Mesendoderm (in vitro differentiated cells): Measurements from ENCODE around the gene ELOA.

Source experiments
- DNase-seq: peaks from one replicate; pipeline ENCODE4 v3.0.0; 2013
- H2AK5ac ChIP-seq: 2 replicates; pipeline ENCODE4 v1.6.1; 2013; ENCODE audit warnings: low read length, inconsistent platforms
- H2BK120ac ChIP-seq: 2 replicates; pipeline ENCODE4 v1.6.1; 2013; ENCODE audit warnings: low read depth, mild to moderate bottlenecking, low read length, moderate library complexity, mixed read lengths
- H2BK15ac ChIP-seq: replicated peaks from 2 replicates; pipeline ENCODE4 v1.6.1; 2013; ENCODE audit warnings: low read depth, mild to moderate bottlenecking, moderate library complexity
- H2BK5ac ChIP-seq: 2 replicates; pipeline ENCODE4 v1.6.1; 2013; ENCODE audit warnings: low read length, inconsistent platforms
- H3K18ac ChIP-seq: 2 replicates; pipeline ENCODE4 v1.6.1; 2013; ENCODE audit warnings: mild to moderate bottlenecking, low read length, mixed read lengths
- H3K23ac ChIP-seq: one replicate; pipeline ENCODE4 v1.6.1; 2013; ENCODE audit warnings: low read length
- H3K27ac ChIP-seq: 2 replicates; pipeline ENCODE4 v1.5.1; 2013; ENCODE audit warnings: low read depth, mild to moderate bottlenecking, inconsistent platforms, low read length, moderate library complexity
- H3K27me3 ChIP-seq: 2 replicates; pipeline ENCODE4 v1.6.1; 2013; ENCODE audit warnings: low read length, control low read depth, mild to moderate bottlenecking, inconsistent platforms; ENCODE audit not compliant: insufficient read depth, poor library complexity
- H3K36me3 ChIP-seq: 2 replicates; pipeline ENCODE4 v1.6.1; 2013; ENCODE audit warnings: low read length, inconsistent platforms; ENCODE audit not compliant: control insufficient read depth, insufficient read depth
- H3K4ac ChIP-seq: one replicate; pipeline ENCODE4 v1.6.1; 2013; ENCODE audit warnings: low read depth, mild to moderate bottlenecking, low read length, moderate library complexity
- H3K4me1 ChIP-seq: 2 replicates; pipeline ENCODE4 v1.6.1; 2013; ENCODE audit warnings: low read depth, low read length, inconsistent platforms; ENCODE audit not compliant: control insufficient read depth
- H3K4me2 ChIP-seq: 2 replicates; pipeline ENCODE4 v1.6.1; 2013; ENCODE audit warnings: low read length
- H3K4me3 ChIP-seq: 2 replicates; pipeline ENCODE4 v1.5.1; 2013; ENCODE audit warnings: mild to moderate bottlenecking, low read length
- H3K56ac ChIP-seq: one replicate; pipeline ENCODE4 v1.6.1; 2013; ENCODE audit warnings: low read length
- H3K79me1 ChIP-seq: 2 replicates; pipeline ENCODE4 v1.6.1; 2013; ENCODE audit warnings: low read length, inconsistent platforms
- H3K79me2 ChIP-seq: 2 replicates; pipeline ENCODE4 v1.6.1; 2013; ENCODE audit warnings: mild to moderate bottlenecking, low read length; ENCODE audit not compliant: control insufficient read depth, insufficient read depth
- H3K9ac ChIP-seq: 2 replicates; pipeline ENCODE4 v1.6.1; 2013; ENCODE audit warnings: low read length, inconsistent platforms
- H4K5ac ChIP-seq: one replicate; pipeline ENCODE4 v1.6.1; 2013; ENCODE audit warnings: low read length
- H4K8ac ChIP-seq: one replicate; pipeline ENCODE4 v1.6.1; 2013; ENCODE audit warnings: low read depth, mild to moderate bottlenecking, control low read depth, low read length, moderate library complexity
- WGBS: extraction: QIAGEN DNeasy Blood & Tissue Kit; methylation state at CpG from one replicate; pipeline ENCODE4 v1.1.7; 2013; ENCODE audit warnings: low lambda C conversion rate, missing lambda C conversion rate; ENCODE audit not compliant: insufficient coverage; ENCODE audit errors: extremely low coverage; 5-methylcytosine and 5-hydroxymethylcytosine counted together

The ELOA gene

GRCh38 chr1:23751815-23752200 is 8.5 kb downstream of the ELOA start:
- H3K23ac ChIP-seq = no peak overlapping the region
- no CpG with 5 or more reads among the region's 4 CpGs for WGBS
- no peak overlapping the region for H2BK15ac ChIP-seq
- no peak overlapping the region for H4K5ac ChIP-seq
- no peak overlapping the region for H3K4me3 ChIP-seq
- no peak overlapping the region for H3K9ac ChIP-seq
- H3K4me2 ChIP-seq = no peak overlapping the region
- H3K18ac ChIP-seq = no peak overlapping the region
- H4K8ac ChIP-seq = no peak overlapping the region
- H3K36me3 ChIP-seq = peaks cover 29% of the 10 kb centered on the region
- H3K56ac ChIP-seq = no peak overlapping the region
- H2BK5ac ChIP-seq = no peak overlapping the region
- H3K27ac ChIP-seq = no peak overlapping the region
- H3K79me2 ChIP-seq = peaks cover 19% of the 10 kb centered on the region
- H3K27me3 ChIP-seq = no peaks in the 10 kb centered on the region
- H3K79me1 ChIP-seq = peaks cover 16% of the 10 kb centered on the region
- no peaks in the 10 kb centered on the region for H3K4me1 ChIP-seq
- no peak overlapping the region for H2AK5ac ChIP-seq
- H2BK120ac ChIP-seq = no peak overlapping the region
- no peak overlapping the region for H3K4ac ChIP-seq
- DNase-seq = no peak

- H3K18ac ChIP-seq = no peak overlapping the region
- H3K27me3 ChIP-seq = no peaks in the 10 kb centered on the region
- no peak overlapping the region for H3K4me3 ChIP-seq
- no peak overlapping the region for H3K23ac ChIP-seq
- H4K5ac ChIP-seq = no peak overlapping the region
- H2BK120ac ChIP-seq = no peak overlapping the region
- H3K4me2 ChIP-seq = no peak overlapping the region
- no peak overlapping the region for H3K27ac ChIP-seq
- H2BK15ac ChIP-seq = no peak overlapping the region
- no peak overlapping the region for H2AK5ac ChIP-seq
- H3K9ac ChIP-seq = no peak overlapping the region
- WGBS = no CpG with 5 or more reads among the region's 1 CpG
- H3K36me3 ChIP-seq = peaks cover 33% of the 10 kb centered on the region
- no peak for DNase-seq
- H3K79me2 ChIP-seq = peaks cover 9% of the 10 kb centered on the region
- H4K8ac ChIP-seq = no peak overlapping the region
- H3K56ac ChIP-seq = no peak overlapping the region
- H2BK5ac ChIP-seq = no peak overlapping the region
- H3K4ac ChIP-seq = no peak overlapping the region
- H3K79me1 ChIP-seq = peaks cover 10% of the 10 kb centered on the region
- H3K4me1 ChIP-seq = no peaks in the 10 kb centered on the region
Observed at GRCh38 chr1:23752909-23753308, 9.6 kb downstream of the ELOA start.

GRCh38 chr1:23756676-23757075 is 13.4 kb downstream of the ELOA start:
- no peak overlapping the region for H2BK15ac ChIP-seq
- H3K4me3 ChIP-seq = no peak overlapping the region
- no peaks in the 10 kb centered on the region for H3K27me3 ChIP-seq
- no peak overlapping the region for H3K9ac ChIP-seq
- no peak overlapping the region for H4K8ac ChIP-seq
- WGBS = no CpG with 5 or more reads among the region's 3 CpGs
- H3K23ac ChIP-seq = no peak overlapping the region
- H3K79me1 ChIP-seq = peaks cover 6% of the 10 kb centered on the region
- no peak overlapping the region for H3K4me2 ChIP-seq
- H3K79me2 ChIP-seq = no peaks in the 10 kb centered on the region
- no peak for DNase-seq
- H3K18ac ChIP-seq = no peak overlapping the region
- H4K5ac ChIP-seq = no peak overlapping the region
- no peak overlapping the region for H2BK5ac ChIP-seq
- H2AK5ac ChIP-seq = no peak overlapping the region
- H2BK120ac ChIP-seq = no peak overlapping the region
- H3K4ac ChIP-seq = no peak overlapping the region
- H3K56ac ChIP-seq = no peak overlapping the region
- H3K36me3 ChIP-seq = peaks cover 43% of the 10 kb centered on the region
- no peaks in the 10 kb centered on the region for H3K4me1 ChIP-seq
- no peak overlapping the region for H3K27ac ChIP-seq

GRCh38 chr1:23757812-23758211 is 14.5 kb downstream of the ELOA start:
- no peak overlapping the region for H3K4me2 ChIP-seq
- no peak overlapping the region for H2BK5ac ChIP-seq
- H3K36me3 ChIP-seq = peaks cover 41% of the 10 kb centered on the region
- H4K5ac ChIP-seq = no peak overlapping the region
- no peak overlapping the region for H3K56ac ChIP-seq
- no peak overlapping the region for H2AK5ac ChIP-seq
- H3K18ac ChIP-seq = no peak overlapping the region
- H3K4ac ChIP-seq = no peak overlapping the region
- H2BK15ac ChIP-seq = no peak overlapping the region
- WGBS = no CpG with 5 or more reads among the region's 1 CpG
- no peaks in the 10 kb centered on the region for H3K27me3 ChIP-seq
- no peaks in the 10 kb centered on the region for H3K4me1 ChIP-seq
- H3K79me2 ChIP-seq = no peaks in the 10 kb centered on the region
- H3K27ac ChIP-seq = no peak overlapping the region
- H3K9ac ChIP-seq = no peak overlapping the region
- DNase-seq = no peak
- no peak overlapping the region for H3K4me3 ChIP-seq
- H3K79me1 ChIP-seq = peaks cover 4% of the 10 kb centered on the region
- H4K8ac ChIP-seq = no peak overlapping the region
- H2BK120ac ChIP-seq = no peak overlapping the region
- no peak overlapping the region for H3K23ac ChIP-seq

DNA sequence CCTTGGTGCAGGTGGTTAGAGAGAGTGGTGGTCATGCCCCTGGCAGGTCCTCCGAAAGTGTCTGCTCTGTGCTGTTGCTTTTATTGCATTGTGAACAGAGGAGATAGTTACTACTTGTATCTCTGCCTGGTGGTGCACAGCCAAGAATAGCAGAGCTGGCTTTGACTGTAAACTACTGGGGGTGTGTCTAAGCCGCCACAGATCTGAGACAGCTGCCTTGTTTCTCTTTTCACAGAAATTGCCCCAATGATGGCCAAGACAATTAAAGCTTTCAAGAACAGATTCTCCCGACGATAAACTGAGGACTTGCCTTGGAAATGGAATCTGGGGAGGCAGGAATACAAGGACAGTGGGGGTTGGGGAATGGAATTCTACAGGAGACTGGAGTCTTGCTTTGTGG is 16.0 kb downstream of the ELOA start:
- Histone ChIP-seq H2BK5ac (no peak overlapping the region), H3K4ac (no peak overlapping the region), H3K56ac (no peak overlapping the region), H3K27me3 (no peaks in the 10 kb centered on the region), H3K18ac (no peak overlapping the region), H2AK5ac (no peak overlapping the region), H4K8ac (no peak overlapping the region), H3K79me2 (no peaks in the 10 kb centered on the region), H3K9ac (no peak overlapping the region), H3K4me2 (no peak overlapping the region), H3K79me1 (peaks cover 4% of the 10 kb centered on the region), H4K5ac (no peak overlapping the region), H3K23ac (no peak overlapping the region), H3K4me1 (no peaks in the 10 kb centered on the region), H3K36me3 (peaks cover 37% of the 10 kb centered on the region), H2BK120ac (no peak overlapping the region), H3K27ac (no peak overlapping the region), H3K4me3 (no peak overlapping the region), H2BK15ac (no peak overlapping the region)
- WGBS = no CpG with 5 or more reads among the region's 4 CpGs
- DNase-seq = no peak

- Histone ChIP-seq H3K79me1 (peaks cover 4% of the 10 kb centered on the region), H2BK15ac (no peak overlapping the region), H3K56ac (no peak overlapping the region), H4K8ac (no peak overlapping the region), H3K9ac (no peak overlapping the region), H3K4ac (no peak overlapping the region), H3K79me2 (no peaks in the 10 kb centered on the region), H3K36me3 (peaks cover 17% of the 10 kb centered on the region), H3K23ac (no peak overlapping the region), H2BK120ac (no peak overlapping the region), H4K5ac (no peak overlapping the region), H3K4me1 (no peaks in the 10 kb centered on the region), H2AK5ac (no peak overlapping the region), H3K4me2 (no peak overlapping the region), H3K18ac (no peak overlapping the region), H2BK5ac (no peak overlapping the region), H3K4me3 (no peak overlapping the region), H3K27me3 (no peaks in the 10 kb centered on the region), H3K27ac (no peak overlapping the region)
- DNase-seq = no peak
- WGBS = no CpG with 5 or more reads among the region's 7 CpGs
Observed at GRCh38 chr1:23763041-23763577, 19.8 kb downstream of the ELOA start.
